OCI-LY3 (cell line): Measurements from ENCODE around the gene HGF.

Source experiments
- H2AFZ ChIP-seq: fragments of 200-600, 300-600 bp; shearing (Covaris generic); 2 replicates; pipeline ENCODE4 v1.6.0; 2014; ENCODE audit warnings: antibody characterized with exemption, low read depth, low read length
- H3K27ac ChIP-seq: fragments of 200-600, 300-600 bp; sonication (generic); 2 replicates; pipeline ENCODE4 v1.5.1; 2014; ENCODE audit warnings: mild to moderate bottlenecking, low read length, moderate library complexity, mixed read lengths
- H3K27me3 ChIP-seq: fragments of 200-600, 300-600 bp; sonication (generic); 2 replicates; pipeline ENCODE4 v1.6.1; 2014; ENCODE audit warnings: low read depth, low read length, mixed read lengths
- H3K36me3 ChIP-seq: fragments of 200-600, 300-600 bp; sonication (generic); replicated peaks from 2 replicates; pipeline ENCODE3; 2014; ENCODE audit warnings: low read depth, low read length, mixed read lengths
- H3K4me1 ChIP-seq: fragments of 300-600, 200-600 bp; sonication (generic); 2 replicates; pipeline ENCODE4 v1.6.1; 2014; ENCODE audit warnings: low read length, mixed read lengths
- H3K4me2 ChIP-seq: fragments of 200-600, 300-600 bp; sonication (generic); 2 replicates; pipeline ENCODE4 v1.6.1; 2014; ENCODE audit warnings: low read length, mixed read lengths
- H3K4me3 ChIP-seq: fragments of 300-600, 200-600 bp; sonication (generic); 2 replicates; pipeline ENCODE4 v1.5.1; 2014; ENCODE audit warnings: antibody characterized with exemption, mild to moderate bottlenecking, low read length, moderate library complexity
- H3K79me2 ChIP-seq: fragments of 300-600, 200-600 bp; shearing (Covaris generic); 2 replicates; pipeline ENCODE4 v1.6.1; 2014; ENCODE audit warnings: mild to moderate bottlenecking, low read length, mixed read lengths
- H3K9ac ChIP-seq: fragments of 300-600, 200-600 bp; shearing (Covaris generic); 2 replicates; pipeline ENCODE4 v1.6.0; 2014; ENCODE audit warnings: mild to moderate bottlenecking, low read length, moderate library complexity
- H3K9me3 ChIP-seq: fragments of 200-600, 300-600 bp; shearing (Covaris generic); 2 replicates; pipeline ENCODE4 v1.6.1; 2014; ENCODE audit warnings: low read length, mixed read lengths; ENCODE audit not compliant: insufficient read depth
- H4K20me1 ChIP-seq: fragments of 200-600, 300-600 bp; sonication (generic); 2 replicates; pipeline ENCODE4 v1.6.1; 2016; ENCODE audit warnings: low read length, mixed read lengths; ENCODE audit not compliant: insufficient read depth
- EZH2phosphoT487 ChIP-seq: fragments of 200-600 bp; shearing (Covaris generic); IDR thresholded peaks from 2 replicates; pipeline ENCODE4 v1.6.1; 2018; ENCODE audit warnings: antibody characterized with exemption, mixed run types, low read depth
- TF ChIP-seq, protein P1 (sequence below): fragments of 200-600, 300-600 bp; sonication (generic); IDR thresholded peaks from 2 replicates; pipeline ENCODE4 v1.5.1; 2014; ENCODE audit warnings: antibody characterized with exemption, low read length, low read depth

Gene HGF

DNA sequence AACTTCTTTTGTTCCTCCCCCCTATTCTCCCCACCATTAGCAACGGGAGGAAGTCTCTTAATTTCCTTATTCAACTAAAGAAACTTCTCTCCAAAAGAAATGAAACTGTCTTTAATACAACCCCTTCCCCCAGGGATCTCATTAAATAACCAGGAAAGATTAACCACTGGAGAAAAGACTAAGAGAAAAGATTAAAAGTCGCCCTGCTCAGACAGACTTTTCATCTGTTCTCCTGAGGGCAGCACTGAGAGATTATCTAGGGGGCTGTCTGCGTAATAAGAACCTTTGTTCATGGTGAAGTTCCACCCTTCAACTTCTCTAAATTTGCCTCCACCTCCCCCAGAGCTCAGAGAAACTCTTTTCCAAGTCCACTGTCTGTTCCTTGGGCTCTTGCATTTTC, 105.5 kb downstream of the HGF start:
- no peak for TF ChIP-seq EZH2phosphoT487
- TF ChIP-seq, protein P1, sequence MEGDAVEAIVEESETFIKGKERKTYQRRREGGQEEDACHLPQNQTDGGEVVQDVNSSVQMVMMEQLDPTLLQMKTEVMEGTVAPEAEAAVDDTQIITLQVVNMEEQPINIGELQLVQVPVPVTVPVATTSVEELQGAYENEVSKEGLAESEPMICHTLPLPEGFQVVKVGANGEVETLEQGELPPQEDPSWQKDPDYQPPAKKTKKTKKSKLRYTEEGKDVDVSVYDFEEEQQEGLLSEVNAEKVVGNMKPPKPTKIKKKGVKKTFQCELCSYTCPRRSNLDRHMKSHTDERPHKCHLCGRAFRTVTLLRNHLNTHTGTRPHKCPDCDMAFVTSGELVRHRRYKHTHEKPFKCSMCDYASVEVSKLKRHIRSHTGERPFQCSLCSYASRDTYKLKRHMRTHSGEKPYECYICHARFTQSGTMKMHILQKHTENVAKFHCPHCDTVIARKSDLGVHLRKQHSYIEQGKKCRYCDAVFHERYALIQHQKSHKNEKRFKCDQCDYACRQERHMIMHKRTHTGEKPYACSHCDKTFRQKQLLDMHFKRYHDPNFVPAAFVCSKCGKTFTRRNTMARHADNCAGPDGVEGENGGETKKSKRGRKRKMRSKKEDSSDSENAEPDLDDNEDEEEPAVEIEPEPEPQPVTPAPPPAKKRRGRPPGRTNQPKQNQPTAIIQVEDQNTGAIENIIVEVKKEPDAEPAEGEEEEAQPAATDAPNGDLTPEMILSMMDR, result no peak
- H2AFZ ChIP-seq, result no peak overlapping the region

DNA sequence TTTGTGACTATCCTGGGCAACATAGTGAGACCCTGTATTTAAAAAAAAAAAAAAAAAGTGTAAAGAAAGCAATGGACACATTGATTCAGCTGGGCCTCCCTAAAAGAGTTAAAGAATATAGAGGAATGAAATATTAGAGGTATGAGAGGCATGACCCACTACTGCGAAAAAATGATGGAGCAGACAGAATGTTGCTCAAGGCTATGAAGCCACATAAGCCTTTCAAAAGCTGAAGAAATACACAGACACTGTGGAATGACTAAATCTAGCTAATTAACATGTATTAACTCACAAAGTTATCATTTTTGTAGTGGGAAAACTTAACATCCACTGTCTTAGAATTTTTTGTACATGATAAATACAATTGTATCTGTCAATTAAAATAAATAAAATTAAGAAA, 107.3 kb downstream of the HGF start:
- Histone ChIP-seq H3K4me2 (no peak overlapping the region), H3K36me3 (no peaks in the 10 kb centered on the region), H3K9me3 (no peaks in the 10 kb centered on the region)

More for the DNA sequence above, 105.5 kb downstream of the HGF start:
- H3K4me1 ChIP-seq, result no peaks in the 10 kb centered on the region
- no peaks in the 10 kb centered on the region for H3K27me3 ChIP-seq
- no peaks in the 10 kb centered on the region for H3K36me3 ChIP-seq
- H3K27ac ChIP-seq, result no peak overlapping the region
- H3K4me2 ChIP-seq, result no peak overlapping the region
- no peaks in the 10 kb centered on the region for H3K79me2 ChIP-seq
- no peaks in the 10 kb centered on the region for H4K20me1 ChIP-seq
- no peak overlapping the region for H3K4me3 ChIP-seq
- H3K9me3 ChIP-seq, result no peaks in the 10 kb centered on the region
- no peak overlapping the region for H3K9ac ChIP-seq

DNA sequence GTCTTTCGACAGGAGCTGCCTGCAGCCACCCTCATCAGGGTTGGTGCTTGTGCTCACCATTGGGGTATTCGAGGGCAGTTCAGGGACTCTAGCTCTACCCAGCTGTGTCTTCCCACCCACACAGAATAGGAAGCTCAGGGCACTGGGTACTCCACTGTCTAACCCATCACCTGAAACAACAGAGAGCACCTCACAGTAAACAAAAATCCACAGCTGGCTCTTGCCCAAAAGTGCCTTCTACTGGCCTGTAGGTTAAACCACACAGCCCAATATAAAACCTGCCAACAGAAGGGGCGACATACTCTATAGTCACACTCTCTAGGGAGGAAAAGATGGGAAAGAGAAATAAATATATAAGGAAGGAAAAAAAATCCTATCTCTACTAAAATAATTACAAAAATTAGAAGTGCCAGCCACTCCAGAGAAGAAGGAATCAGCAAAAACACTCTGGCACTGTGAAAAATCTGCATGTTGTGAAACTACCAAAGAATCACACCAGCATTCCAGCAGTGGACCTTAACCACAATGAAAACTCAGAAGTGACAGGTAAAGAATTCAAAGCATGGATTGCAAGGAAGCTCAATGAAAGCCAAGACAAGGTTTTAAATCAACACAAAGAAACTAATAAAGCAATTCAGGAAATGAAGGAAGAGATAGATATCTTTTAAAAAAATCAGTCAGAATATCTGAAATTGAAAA, 110.0 kb downstream of the HGF start:
- Histone ChIP-seq H3K27me3 (no peaks in the 10 kb centered on the region), H3K9ac (no peak overlapping the region), H3K9me3 (no peaks in the 10 kb centered on the region), H3K27ac (no peak overlapping the region), H3K79me2 (no peaks in the 10 kb centered on the region), H4K20me1 (no peaks in the 10 kb centered on the region), H3K36me3 (no peaks in the 10 kb centered on the region), H3K4me2 (no peak overlapping the region), H3K4me1 (no peaks in the 10 kb centered on the region), H2AFZ (no peak overlapping the region), H3K4me3 (no peak overlapping the region)
- TF ChIP-seq, protein P1, result no peak
- TF ChIP-seq EZH2phosphoT487, result no peak

More for the DNA sequence above, 107.3 kb downstream of the HGF start:
- no peaks in the 10 kb centered on the region for H4K20me1 ChIP-seq
- H2AFZ ChIP-seq, result no peak overlapping the region
- no peak overlapping the region for H3K27ac ChIP-seq
- no peaks in the 10 kb centered on the region for H3K4me1 ChIP-seq
- H3K9ac ChIP-seq, result no peak overlapping the region
- H3K4me3 ChIP-seq, result no peak overlapping the region
- H3K79me2 ChIP-seq, result no peaks in the 10 kb centered on the region
- TF ChIP-seq EZH2phosphoT487, result no peak
- TF ChIP-seq, protein P1, result no peak
- no peaks in the 10 kb centered on the region for H3K27me3 ChIP-seq

DNA sequence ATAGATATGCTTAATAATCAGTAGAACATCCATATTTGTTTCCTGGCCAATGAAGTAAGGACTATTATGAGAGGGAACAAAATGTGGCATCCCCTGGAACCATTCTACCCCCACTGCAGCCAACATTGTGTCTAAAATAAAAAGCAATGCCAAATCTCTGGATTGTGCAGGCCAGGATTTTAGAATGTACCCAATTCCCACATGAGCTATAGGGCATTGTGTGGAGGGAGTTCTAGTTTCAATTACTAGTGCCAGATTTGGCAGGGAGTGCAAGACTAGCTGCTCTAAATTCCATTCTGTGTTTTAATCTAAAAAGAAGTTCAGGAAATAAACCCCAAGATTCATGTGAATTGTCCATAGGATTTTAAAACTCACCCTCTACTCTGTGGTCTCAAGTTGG, 112.3 kb downstream of the HGF start:
- Histone ChIP-seq H3K4me3 (no peak overlapping the region), H3K36me3 (no peaks in the 10 kb centered on the region), H3K27ac (no peak overlapping the region), H3K4me1 (no peaks in the 10 kb centered on the region), H3K9ac (no peak overlapping the region), H3K9me3 (0 out of 2 replicates have a peak, but pooled peaks cover under 1% of the 10 kb centered on the region), H3K4me2 (no peak overlapping the region), H4K20me1 (no peaks in the 10 kb centered on the region), H3K79me2 (no peaks in the 10 kb centered on the region), H3K27me3 (no peaks in the 10 kb centered on the region), H2AFZ (no peak overlapping the region)
- TF ChIP-seq, protein P1, result no peak
- TF ChIP-seq EZH2phosphoT487, result no peak
